Smooth muscle cell (in vitro differentiated cells): ENCODE measurements around the gene CTNNA3. TPM values are rescaled to one million over a fixed set of nuclear protein-coding genes. Genes with fewer than 3 reads are reported as not detected.

Experiments used
- DNase-seq: peaks from one replicate; lab custom pipeline; 2025; ENCODE audit not compliant: unreplicated experiment; lab: John Stamatoyannopoulos, UW
- H2AFZ ChIP-seq: fragments of 200-600 bp; sonication (generic); 2 replicates; pipeline ENCODE4 v1.6.0; 2016; ENCODE audit warnings: antibody characterized with exemption, low read depth, mild to moderate bottlenecking
- H3F3A ChIP-seq: fragments of 200-600 bp; sonication (generic); 2 replicates; pipeline ENCODE4 v1.6.0; 2017; ENCODE audit warnings: antibody characterized with exemption, low read depth
- H3K27ac ChIP-seq: fragments of 200-600 bp; sonication (generic); 2 replicates; pipeline ENCODE4 v1.5.1; 2016; ENCODE audit warnings: low read depth, mild to moderate bottlenecking
- H3K27me3 ChIP-seq: fragments of 200-600 bp; sonication (generic); 2 replicates; pipeline ENCODE4 v1.6.1; 2016; ENCODE audit warnings: low read depth, mild to moderate bottlenecking
- H3K36me3 ChIP-seq: fragments of 200-600 bp; sonication (generic); 2 replicates; pipeline ENCODE4 v1.5.1; 2016; ENCODE audit warnings: low read depth
- H3K4me1 ChIP-seq: fragments of 200-600 bp; sonication (generic); 2 replicates; pipeline ENCODE4 v1.5.1; 2016; ENCODE audit warnings: low read depth
- H3K4me2 ChIP-seq: fragments of 200-600 bp; sonication (generic); 2 replicates; pipeline ENCODE4 v1.6.0; 2016; ENCODE audit warnings: mild to moderate bottlenecking
- H3K4me3 ChIP-seq: fragments of 200-600 bp; sonication (generic); 2 replicates; pipeline ENCODE4 v1.5.1; 2016; ENCODE audit warnings: mild to moderate bottlenecking
- H3K79me2 ChIP-seq: fragments of 200-600 bp; sonication (generic); 2 replicates; pipeline ENCODE4 v1.6.0; 2016; ENCODE audit warnings: low read depth, mild to moderate bottlenecking
- H3K9ac ChIP-seq: fragments of 200-600 bp; sonication (generic); 2 replicates; pipeline ENCODE4 v1.6.0; 2016; ENCODE audit warnings: low read depth
- H3K9me3 ChIP-seq: fragments of 200-600 bp; sonication (generic); replicated peaks from 2 replicates; pipeline ENCODE4 v1.5.1; 2016; ENCODE audit warnings: low read depth
- H4K20me1 ChIP-seq: fragments of 200-600 bp; sonication (generic); 2 replicates; pipeline ENCODE4 v1.6.0; 2016; ENCODE audit warnings: low read depth
- WGBS: methylation state at CpG from one replicate; pipeline ENCODE4 v1.1.7; 2016; ENCODE audit warnings: low lambda C conversion rate; 5-methylcytosine and 5-hydroxymethylcytosine counted together
- polyA plus RNA-seq: library from polyadenylated mRNA; unstranded; fragments of >200 nt; fragmentation: Nextera tagmentation; extraction: Ambion mirVana; gene quantifications from 2 replicates; pipeline ENCODE4 v1.2.1, GENCODE V29; 2016
- total RNA-seq: library from RNA; depleted of rRNA; stranded (reverse); fragments of >200 nt; gene quantifications from 2 replicates; pipeline ENCODE4 v1.2.3, GENCODE V29; 2014
- TF ChIP-seq, protein P1 (sequence below): fragments of 200-600 bp; sonication (generic); IDR thresholded peaks from 2 replicates; pipeline ENCODE4 v1.5.1; 2017; ENCODE audit warnings: borderline replicate concordance, mild to moderate bottlenecking, antibody characterized with exemption; ENCODE audit not compliant: insufficient read depth, poor library complexity, severe bottlenecking

The CTNNA3 gene
- total and polyA plus RNA-seq, 2 experiments from 2014 or later: 1.3 TPM; not detected in 1

DNA sequence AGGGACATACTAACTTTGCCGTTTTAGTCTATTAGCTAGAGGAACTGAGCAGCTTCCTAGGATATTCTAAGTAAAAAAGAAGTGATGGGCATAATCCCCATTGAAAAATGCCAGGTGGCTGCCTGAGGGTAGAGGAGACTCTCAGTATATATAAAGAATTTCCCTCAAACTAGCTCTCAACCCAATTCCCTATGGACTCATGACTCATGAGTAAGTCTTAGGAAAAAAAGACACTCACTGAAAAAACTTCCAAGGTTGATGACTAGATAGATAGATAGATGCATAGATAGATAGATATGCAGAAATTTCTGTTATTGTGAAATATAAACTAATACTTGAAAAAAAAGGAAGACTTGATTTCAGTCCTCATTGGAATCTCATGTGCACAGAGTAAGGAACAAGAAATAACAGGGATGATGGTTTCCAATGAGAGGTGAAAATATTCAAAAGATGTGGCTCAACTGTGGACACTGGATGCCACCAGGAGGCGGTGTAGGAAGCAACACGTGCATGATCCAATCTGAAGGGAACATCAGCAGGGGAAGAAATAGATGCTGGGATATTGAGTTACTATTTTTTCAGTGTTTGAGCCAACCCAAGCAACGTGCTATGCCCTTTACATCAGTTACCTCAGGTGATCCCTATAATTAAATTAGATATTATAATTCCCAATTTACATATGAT lies 1481.1 kb downstream of the CTNNA3 start:
- WGBS: 71% methylated on average over 4 of the region's 4 CpGs
- Histone ChIP-seq H3K4me2 (no peak overlapping the region), H2AFZ (no peak overlapping the region), H4K20me1 (no peaks in the 10 kb centered on the region), H3K27me3 (no peaks in the 10 kb centered on the region), H3K4me1 (no peaks in the 10 kb centered on the region), H3K27ac (no peak overlapping the region), H3F3A (no peaks in the 10 kb centered on the region), H3K4me3 (no peak overlapping the region), H3K9me3 (no peaks in the 10 kb centered on the region), H3K36me3 (no peaks in the 10 kb centered on the region), H3K79me2 (no peaks in the 10 kb centered on the region), H3K9ac (no peak overlapping the region)
- no peak for DNase-seq
- TF ChIP-seq, protein P1, sequence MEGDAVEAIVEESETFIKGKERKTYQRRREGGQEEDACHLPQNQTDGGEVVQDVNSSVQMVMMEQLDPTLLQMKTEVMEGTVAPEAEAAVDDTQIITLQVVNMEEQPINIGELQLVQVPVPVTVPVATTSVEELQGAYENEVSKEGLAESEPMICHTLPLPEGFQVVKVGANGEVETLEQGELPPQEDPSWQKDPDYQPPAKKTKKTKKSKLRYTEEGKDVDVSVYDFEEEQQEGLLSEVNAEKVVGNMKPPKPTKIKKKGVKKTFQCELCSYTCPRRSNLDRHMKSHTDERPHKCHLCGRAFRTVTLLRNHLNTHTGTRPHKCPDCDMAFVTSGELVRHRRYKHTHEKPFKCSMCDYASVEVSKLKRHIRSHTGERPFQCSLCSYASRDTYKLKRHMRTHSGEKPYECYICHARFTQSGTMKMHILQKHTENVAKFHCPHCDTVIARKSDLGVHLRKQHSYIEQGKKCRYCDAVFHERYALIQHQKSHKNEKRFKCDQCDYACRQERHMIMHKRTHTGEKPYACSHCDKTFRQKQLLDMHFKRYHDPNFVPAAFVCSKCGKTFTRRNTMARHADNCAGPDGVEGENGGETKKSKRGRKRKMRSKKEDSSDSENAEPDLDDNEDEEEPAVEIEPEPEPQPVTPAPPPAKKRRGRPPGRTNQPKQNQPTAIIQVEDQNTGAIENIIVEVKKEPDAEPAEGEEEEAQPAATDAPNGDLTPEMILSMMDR: no peak

DNA sequence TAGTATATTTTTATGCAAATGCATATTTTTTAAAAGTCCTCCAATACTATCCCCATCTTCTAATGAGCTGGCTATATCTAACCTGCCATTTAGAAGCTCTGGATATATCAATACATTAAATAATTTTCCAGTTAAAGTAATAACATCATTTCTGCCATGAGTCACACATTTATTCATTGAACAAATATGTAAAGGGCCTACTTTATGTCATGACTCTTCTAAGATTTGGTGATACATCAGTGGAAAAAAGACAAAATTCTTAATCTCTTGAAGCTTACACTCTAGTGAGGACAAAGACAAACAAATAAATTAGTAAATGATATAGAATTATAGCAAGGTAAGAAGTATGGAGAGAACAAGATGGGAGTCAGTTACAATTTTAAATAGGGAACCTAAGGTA lies 1487.0 kb downstream of the CTNNA3 start:
- no peaks in the 10 kb centered on the region for H3K79me2 ChIP-seq
- no peak overlapping the region for H3K4me2 ChIP-seq
- no peaks in the 10 kb centered on the region for H3K4me1 ChIP-seq
- no peaks in the 10 kb centered on the region for H4K20me1 ChIP-seq
- H3K36me3 ChIP-seq: no peaks in the 10 kb centered on the region
- no peaks in the 10 kb centered on the region for H3K9me3 ChIP-seq
- no peak overlapping the region for H3K9ac ChIP-seq
- H2AFZ ChIP-seq: no peak overlapping the region
- H3F3A ChIP-seq: no peaks in the 10 kb centered on the region
- H3K27me3 ChIP-seq: no peaks in the 10 kb centered on the region
- TF ChIP-seq, protein P1: no peak
- no peak overlapping the region for H3K27ac ChIP-seq
- H3K4me3 ChIP-seq: no peak overlapping the region
- DNase-seq: no peak

- no peaks in the 10 kb centered on the region for H3K9me3 ChIP-seq
- no peak overlapping the region for H3K27ac ChIP-seq
- no peak overlapping the region for H3K4me2 ChIP-seq
- no peaks in the 10 kb centered on the region for H3K36me3 ChIP-seq
- H3K4me1 ChIP-seq: no peaks in the 10 kb centered on the region
- H2AFZ ChIP-seq: no peak overlapping the region
- no peaks in the 10 kb centered on the region for H3K79me2 ChIP-seq
- no peaks in the 10 kb centered on the region for H3F3A ChIP-seq
- no peak overlapping the region for H3K4me3 ChIP-seq
- no peaks in the 10 kb centered on the region for H4K20me1 ChIP-seq
- TF ChIP-seq, protein P1: no peak
- no peak for DNase-seq
- no peak overlapping the region for H3K9ac ChIP-seq
- H3K27me3 ChIP-seq: no peaks in the 10 kb centered on the region
Observed at GRCh38 chr10:66204838-66205237, 1491.2 kb downstream of the CTNNA3 start.

GRCh38 chr10:66202101-66202500 lies 1493.9 kb downstream of the CTNNA3 start:
- no peaks in the 10 kb centered on the region for H3K4me1 ChIP-seq
- H3K79me2 ChIP-seq: no peaks in the 10 kb centered on the region
- no peak overlapping the region for H3K27ac ChIP-seq
- no peaks in the 10 kb centered on the region for H3K9me3 ChIP-seq
- 96% methylated on average over 3 of the region's 3 CpGs for WGBS
- no peaks in the 10 kb centered on the region for H3F3A ChIP-seq
- H3K4me3 ChIP-seq: no peak overlapping the region
- H2AFZ ChIP-seq: no peak overlapping the region
- no peaks in the 10 kb centered on the region for H4K20me1 ChIP-seq
- TF ChIP-seq, protein P1: no peak
- H3K4me2 ChIP-seq: no peak overlapping the region
- no peaks in the 10 kb centered on the region for H3K27me3 ChIP-seq
- no peak for DNase-seq
- no peak overlapping the region for H3K9ac ChIP-seq
- H3K36me3 ChIP-seq: no peaks in the 10 kb centered on the region
